Hepatic stellate cell (primary cell): ENCODE data around the gene DCTN3.

ENCODE experiments used
- DNase-seq: peaks from one replicate; pipeline ENCODE4 v3.0.0; 2011; ENCODE audit warnings: low spot score

Gene DCTN3

GRCh38 chr9:34573599-34574325 is 46.5 kb downstream of the DCTN3 start:
- DNase-seq: no peak

- DNase-seq: no peak
Observed at GRCh38 chr9:34572628-34573027, 47.7 kb downstream of the DCTN3 start.

- DNase-seq: no peak
Observed at GRCh38 chr9:34572092-34572491, 48.2 kb downstream of the DCTN3 start.

- no peak for DNase-seq
Observed at GRCh38 chr9:34571481-34571810, 48.8 kb downstream of the DCTN3 start.

- DNase-seq: no peak
Observed at GRCh38 chr9:34570809-34571480, 49.4 kb downstream of the DCTN3 start.

- no peak for DNase-seq
Observed at GRCh38 chr9:34570376-34570775, 49.9 kb downstream of the DCTN3 start.

- no peak for DNase-seq
Observed at GRCh38 chr9:34568774-34569173, 51.5 kb downstream of the DCTN3 start.

- DNase-seq: no peak
Observed at GRCh38 chr9:34568133-34568532, 52.2 kb downstream of the DCTN3 start.

GRCh38 chr9:34566972-34567371 is 53.3 kb downstream of the DCTN3 start:
- DNase-seq: no peak

- no peak for DNase-seq
Observed at GRCh38 chr9:34566322-34566721, 54.0 kb downstream of the DCTN3 start.

GRCh38 chr9:34565856-34566255 is 54.4 kb downstream of the DCTN3 start:
- DNase-seq: no peak

- DNase-seq: no peak
Observed at GRCh38 chr9:34564617-34565016, 55.7 kb downstream of the DCTN3 start.
